Right atrium auricular region (tissue), 2 donors: ENCODE measurements around the gene GUK1. TPM values are rescaled to one million over a fixed set of nuclear protein-coding genes. Genes with fewer than 3 reads are reported as not detected.

Experiments used
- DNase-seq: peaks from one replicate; pipeline ENCODE4 v3.0.0-alpha.2; 2019; ENCODE audit warnings: low spot score
- H3K27ac ChIP-seq, 2 donors: fragments of 200-600 bp; sonication (generic); 1 replicate in 1 of 2; 2 replicates in 1 of 2; pipeline ENCODE4 v1.5.1; 2016 to 2019
- H3K27me3 ChIP-seq, 2 donors: fragments of 200-600 bp; sonication (generic); one replicate each; pipeline versions ENCODE4 v1.5.1 to v1.6.0; 2017 to 2019
- H3K36me3 ChIP-seq: fragments of 200-600 bp; sonication (generic); one replicate; pipeline ENCODE4 v1.5.1; 2016
- H3K4me1 ChIP-seq, 2 donors: fragments of 200-600 bp; sonication (generic); one replicate each; pipeline versions ENCODE4 v1.5.1 to v1.6.0; 2017 to 2019
- H3K4me3 ChIP-seq, 2 donors: fragments of 200-600 bp; sonication (generic); 1 replicate in 1 of 2; 2 replicates in 1 of 2; pipeline ENCODE4 v1.5.1; 2017 to 2019; ENCODE audit warnings: mild to moderate bottlenecking in 1 of 2, moderate library complexity in 1 of 2
- H3K9me3 ChIP-seq, 2 donors: fragments of 200-600 bp; sonication (generic); one replicate each; pipeline ENCODE4 v1.5.1; 2019
- CTCF ChIP-seq, 2 donors: fragments of 200-600 bp; sonication (generic); IDR thresholded peaks; one replicate each; pipeline ENCODE4 v1.5.1; 2019; ENCODE audit warnings: antibody characterized with exemption in 2 of 2
- total RNA-seq, 2 donors: library from RNA; depleted of rRNA; stranded (reverse); fragments of >200 nt; gene quantifications; one replicate each; pipeline ENCODE4 v1.1.0, GENCODE V29; 2016

GUK1 gene
- total RNA-seq, 2 donors from 2014 or later = 179 to 277 TPM

- Histone ChIP-seq H3K27ac (peak overlapping the region; percentile 93 to 96), H3K36me3 (peaks cover 10% of the 10 kb centered on the region), H3K9me3 (no peaks in the 10 kb centered on the region), H3K4me3 (peak overlapping the region; percentile 88 to 92), H3K27me3 (no peaks in the 10 kb centered on the region), H3K4me1 (peaks cover 0 to 49% of the 10 kb centered on the region in 2 donors)
- no peak for TF ChIP-seq CTCF (IDR thresholded peaks at IDR 0.05)
- DNase-seq = no peak
Measured at GRCh38 chr1:228141226-228142044, 1.4 kb downstream of the GUK1 start.

GRCh38 chr1:228142155-228142691 lies 2.1 kb downstream of the GUK1 start:
- Histone ChIP-seq H3K36me3 (peaks cover 18% of the 10 kb centered on the region), H3K4me1 (peaks cover 0 to 53% of the 10 kb centered on the region in 2 donors), H3K4me3 (peak overlapping the region; percentile 88 to 92), H3K27ac (peak overlapping the region; percentile 20 to 96), H3K9me3 (no peaks in the 10 kb centered on the region), H3K27me3 (no peaks in the 10 kb centered on the region)
- no peak for DNase-seq
- TF ChIP-seq CTCF (IDR thresholded peaks at IDR 0.05) = no peak

- H3K4me3 ChIP-seq = no peak overlapping the region
- H3K4me1 ChIP-seq = peaks cover 0 to 58% of the 10 kb centered on the region in 2 donors
- H3K27ac ChIP-seq = peak overlapping the region in 1 of 2 donors; percentile 96
- DNase-seq = no peak
- no peaks in the 10 kb centered on the region for H3K9me3 ChIP-seq
- H3K36me3 ChIP-seq = peaks cover 23% of the 10 kb centered on the region
- TF ChIP-seq CTCF (IDR thresholded peaks at IDR 0.05) = no peak
- H3K27me3 ChIP-seq = no peaks in the 10 kb centered on the region
Measured at GRCh38 chr1:228142701-228143136, 2.6 kb downstream of the GUK1 start.

GRCh38 chr1:228143480-228144192 lies 3.6 kb downstream of the GUK1 start:
- Histone ChIP-seq H3K4me1 (peaks cover 0 to 66% of the 10 kb centered on the region in 2 donors), H3K4me3 (no peak overlapping the region), H3K9me3 (no peaks in the 10 kb centered on the region), H3K27ac (no peak overlapping the region), H3K36me3 (peaks cover 29% of the 10 kb centered on the region), H3K27me3 (no peaks in the 10 kb centered on the region)
- TF ChIP-seq CTCF (IDR thresholded peaks at IDR 0.05) = no peak
- no peak for DNase-seq

- Histone ChIP-seq H3K9me3 (no peaks in the 10 kb centered on the region), H3K4me1 (peaks cover 0 to 74% of the 10 kb centered on the region in 2 donors), H3K27ac (no peak overlapping the region), H3K27me3 (no peaks in the 10 kb centered on the region), H3K4me3 (no peak overlapping the region), H3K36me3 (peaks cover 29% of the 10 kb centered on the region)
- TF ChIP-seq CTCF (IDR thresholded peaks at IDR 0.05) = no peak
- DNase-seq = no peak
Measured at GRCh38 chr1:228144193-228144992, 4.3 kb downstream of the GUK1 start.
